GM19467 (cell line): Measurements from ENCODE around the gene CYP24A1.

Experiments used
- ATAC-seq: cut with Tn5 transposase; IDR thresholded peaks from one replicate; pipeline ENCODE4 v1.9.1; 2021; ENCODE audit warnings: mild to moderate bottlenecking, moderate library complexity; ENCODE audit not compliant: unreplicated experiment

CYP24A1 gene

GRCh38 chr20:54158226-54158625 lies 15.6 kb downstream of the CYP24A1 start:
- no peak for ATAC-seq

- no peak for ATAC-seq
Observed at GRCh38 chr20:54156981-54157835, 16.6 kb downstream of the CYP24A1 start.

- ATAC-seq = no peak
Observed at GRCh38 chr20:54156522-54156921, 17.3 kb downstream of the CYP24A1 start.

GRCh38 chr20:54155736-54156317 lies 18.0 kb downstream of the CYP24A1 start:
- ATAC-seq = no peak

- ATAC-seq = no peak
Observed at GRCh38 chr20:54154439-54154838, 19.3 kb downstream of the CYP24A1 start.

- ATAC-seq = no peak
Observed at GRCh38 chr20:54153847-54154246, 19.9 kb downstream of the CYP24A1 start.

GRCh38 chr20:54153041-54153327 lies 20.8 kb downstream of the CYP24A1 start:
- ATAC-seq = no peak

- ATAC-seq = no peak
Observed at GRCh38 chr20:54152227-54153040, 21.4 kb downstream of the CYP24A1 start.

GRCh38 chr20:54151511-54152226 lies 22.1 kb downstream of the CYP24A1 start:
- ATAC-seq = no peak

GRCh38 chr20:54151075-54151439 lies 22.7 kb downstream of the CYP24A1 start:
- no peak for ATAC-seq

GRCh38 chr20:54149765-54150264 lies 24.0 kb downstream of the CYP24A1 start:
- ATAC-seq = no peak

GRCh38 chr20:54148947-54149764 lies 24.6 kb downstream of the CYP24A1 start:
- no peak for ATAC-seq

- ATAC-seq = no peak
Observed at GRCh38 chr20:54146672-54147071, 27.1 kb downstream of the CYP24A1 start.

GRCh38 chr20:54144847-54145414 lies 28.9 kb downstream of the CYP24A1 start:
- no peak for ATAC-seq

- ATAC-seq = no peak
Observed at GRCh38 chr20:54140927-54141566, 32.7 kb downstream of the CYP24A1 start.

GRCh38 chr20:54140486-54140885 lies 33.3 kb downstream of the CYP24A1 start:
- no peak for ATAC-seq

- ATAC-seq = no peak
Observed at GRCh38 chr20:54140067-54140466, 33.7 kb downstream of the CYP24A1 start.

- no peak for ATAC-seq
Observed at GRCh38 chr20:54139188-54139587, 34.6 kb downstream of the CYP24A1 start.

- no peak for ATAC-seq
Observed at GRCh38 chr20:54138427-54138826, 35.4 kb downstream of the CYP24A1 start.
